ENCODE data around the gene TNFRSF4. TPM values are rescaled to one million over a fixed set of nuclear protein-coding genes. Genes with fewer than 3 reads are reported as not detected.

TNFRSF4 gene
- total RNA-seq, 1 donor from 2014 or later = 2.3 TPM

GRCh38 chr1:1223321-1223720 is 9.4 kb upstream of the TNFRSF4 start:
- DNase-seq (no peak), ATAC-seq (no peak)
- intact Hi-C loops (cut with micrococcal nuclease) = no loop called here

- intact Hi-C loops (cut with micrococcal nuclease) = no loop called here
- no peak for ATAC-seq
- DNase-seq = no peak
Observed at GRCh38 chr1:1222575-1223225, 8.7 kb upstream of the TNFRSF4 start.

GRCh38 chr1:1221887-1222574 is 8.1 kb upstream of the TNFRSF4 start:
- DNase-seq (no peak), ATAC-seq (no peak)
- intact Hi-C loops (cut with micrococcal nuclease) = no loop called here

- DNase-seq (no peak), ATAC-seq (no peak)
- intact Hi-C loops (cut with micrococcal nuclease) = no loop called here
Observed at GRCh38 chr1:1220197-1220596, 6.2 kb upstream of the TNFRSF4 start.

GRCh38 chr1:1219341-1219740 is 5.4 kb upstream of the TNFRSF4 start:
- intact Hi-C loops (cut with micrococcal nuclease) = no loop called here
- no peak for ATAC-seq
- DNase-seq = no peak

GRCh38 chr1:1218524-1219200 is 4.7 kb upstream of the TNFRSF4 start:
- intact Hi-C loops (cut with micrococcal nuclease) = no loop called here
- DNase-seq = no peak
- no peak for ATAC-seq

- no peak for ATAC-seq
- no peak for DNase-seq
- intact Hi-C loops (cut with micrococcal nuclease) = no loop called here
Observed at GRCh38 chr1:1217621-1218523, 3.9 kb upstream of the TNFRSF4 start.

- DNase-seq = no peak
- intact Hi-C loops (cut with micrococcal nuclease) = no loop called here
- ATAC-seq = no peak
Observed at GRCh38 chr1:1216770-1217620, 3.0 kb upstream of the TNFRSF4 start.

- ATAC-seq = no peak
- no peak for DNase-seq
- intact Hi-C loops (cut with micrococcal nuclease) = no loop called here
Observed at GRCh38 chr1:1215881-1216605, 2.1 kb upstream of the TNFRSF4 start.

- intact Hi-C loops (cut with micrococcal nuclease) = no loop called here
- DNase-seq = no peak
- ATAC-seq = no peak
Observed at GRCh38 chr1:1215080-1215676, 1.2 kb upstream of the TNFRSF4 start.

- ATAC-seq = peak; percentile 49
- DNase-seq = peak; percentile 68
- intact Hi-C loops (cut with micrococcal nuclease) = no loop called here
Observed at GRCh38 chr1:1212780-1213344, 1.1 kb downstream of the TNFRSF4 start.

GRCh38 chr1:1211541-1212441 is 2.2 kb downstream of the TNFRSF4 start:
- DNase-seq = peak; percentile 29
- no peak for ATAC-seq
- intact Hi-C loops (cut with micrococcal nuclease) = no loop called here

GRCh38 chr1:1210726-1211540 is 3.0 kb downstream of the TNFRSF4 start:
- peak; percentile 11 for DNase-seq
- intact Hi-C loops (cut with micrococcal nuclease) = no loop called here
- no peak for ATAC-seq

GRCh38 chr1:1208713-1209433 is 5.1 kb downstream of the TNFRSF4 start:
- peak; percentile 25 for DNase-seq
- ATAC-seq = no peak
- intact Hi-C loops (cut with micrococcal nuclease) = no loop called here

- intact Hi-C loops (cut with micrococcal nuclease) = no loop called here
- no peak for ATAC-seq
- peak; percentile 15 for DNase-seq
Observed at GRCh38 chr1:1207571-1207892, 6.4 kb downstream of the TNFRSF4 start.
